WERI-Rb-1 (cell line): ENCODE measurements around the gene DBNL.

Source experiments
- DNase-seq: peaks from one replicate; pipeline ENCODE4 v3.0.0-alpha.2; 2020
- H3K27ac ChIP-seq: fragments of 250-450 bp; sonication (Bioruptor Pico); 2 replicates; pipeline ENCODE4 v1.5.1; 2020; ENCODE audit warnings: mild to moderate bottlenecking, moderate library complexity
- H3K27me3 ChIP-seq: fragments of 250-450 bp; sonication (Bioruptor Pico); 2 replicates; pipeline ENCODE4 v1.5.1; 2021; ENCODE audit warnings: mild to moderate bottlenecking, low read depth, moderate library complexity; ENCODE audit not compliant: insufficient read depth, severe bottlenecking
- H3K36me3 ChIP-seq: fragments of 250-450 bp; sonication (Bioruptor Pico); 2 replicates; pipeline ENCODE4 v1.5.1; 2020; ENCODE audit warnings: mild to moderate bottlenecking, moderate library complexity
- H3K4me3 ChIP-seq: 2 replicates; pipeline ENCODE4 v1.5.1; 2011; ENCODE audit warnings: low read depth, mild to moderate bottlenecking, control low read depth, low read length
- H3K9me3 ChIP-seq: fragments of 250-450 bp; sonication (Bioruptor Pico); 2 replicates; pipeline ENCODE4 v1.5.1; 2021; ENCODE audit warnings: mild to moderate bottlenecking, moderate library complexity; ENCODE audit not compliant: severe bottlenecking
- TF ChIP-seq, protein P1 (sequence below): IDR thresholded peaks from 2 replicates; pipeline ENCODE4 v1.5.1; 2011; ENCODE audit warnings: low read depth, mild to moderate bottlenecking, control low read depth, inconsistent platforms, low read length

DBNL gene

DNA sequence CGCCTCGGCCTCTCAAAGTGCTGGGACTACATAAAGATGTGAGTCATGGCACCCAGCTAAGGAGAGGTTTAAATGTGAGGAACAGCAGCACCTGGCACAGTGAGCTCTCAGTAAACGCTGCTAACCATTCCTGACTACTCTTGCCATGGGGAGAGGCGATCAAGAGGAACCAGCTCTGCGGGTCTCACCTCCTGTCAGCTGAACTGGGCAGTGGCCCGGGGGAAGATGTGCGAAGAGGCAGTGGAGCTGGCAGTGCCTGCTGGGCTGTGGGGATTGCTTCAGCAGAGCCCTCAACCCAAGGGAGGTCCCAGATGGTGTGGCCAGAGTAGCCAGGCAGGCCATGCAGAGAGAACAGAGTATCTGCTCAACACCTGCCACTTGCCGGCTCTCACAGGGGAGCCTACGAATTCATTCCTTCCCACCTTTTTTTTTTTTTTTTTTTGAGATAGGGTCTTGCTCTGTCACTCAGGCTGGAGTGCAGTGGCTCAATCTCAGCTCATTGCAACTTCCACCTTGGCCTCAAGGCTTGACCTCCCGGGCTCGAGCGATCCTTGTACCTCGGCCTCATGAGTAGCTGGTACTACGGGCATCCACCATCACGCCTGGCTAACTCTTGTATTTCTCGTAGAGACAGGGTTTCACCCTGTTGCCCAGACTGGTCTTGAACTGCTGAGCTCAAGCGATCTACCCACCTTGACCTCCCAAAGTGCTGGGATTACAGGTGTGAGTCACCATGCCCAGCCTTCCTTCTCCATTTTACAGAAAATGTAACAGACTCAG, 31.0 kb downstream of the DBNL start:
- Histone ChIP-seq H3K27ac (no peak overlapping the region), H3K27me3 (no peaks in the 10 kb centered on the region), H3K9me3 (no peaks in the 10 kb centered on the region), H3K4me3 (no peak overlapping the region), H3K36me3 (peaks cover 57% of the 10 kb centered on the region)
- DNase-seq = no peak
- TF ChIP-seq, protein P1, sequence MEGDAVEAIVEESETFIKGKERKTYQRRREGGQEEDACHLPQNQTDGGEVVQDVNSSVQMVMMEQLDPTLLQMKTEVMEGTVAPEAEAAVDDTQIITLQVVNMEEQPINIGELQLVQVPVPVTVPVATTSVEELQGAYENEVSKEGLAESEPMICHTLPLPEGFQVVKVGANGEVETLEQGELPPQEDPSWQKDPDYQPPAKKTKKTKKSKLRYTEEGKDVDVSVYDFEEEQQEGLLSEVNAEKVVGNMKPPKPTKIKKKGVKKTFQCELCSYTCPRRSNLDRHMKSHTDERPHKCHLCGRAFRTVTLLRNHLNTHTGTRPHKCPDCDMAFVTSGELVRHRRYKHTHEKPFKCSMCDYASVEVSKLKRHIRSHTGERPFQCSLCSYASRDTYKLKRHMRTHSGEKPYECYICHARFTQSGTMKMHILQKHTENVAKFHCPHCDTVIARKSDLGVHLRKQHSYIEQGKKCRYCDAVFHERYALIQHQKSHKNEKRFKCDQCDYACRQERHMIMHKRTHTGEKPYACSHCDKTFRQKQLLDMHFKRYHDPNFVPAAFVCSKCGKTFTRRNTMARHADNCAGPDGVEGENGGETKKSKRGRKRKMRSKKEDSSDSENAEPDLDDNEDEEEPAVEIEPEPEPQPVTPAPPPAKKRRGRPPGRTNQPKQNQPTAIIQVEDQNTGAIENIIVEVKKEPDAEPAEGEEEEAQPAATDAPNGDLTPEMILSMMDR = no peak

DNA sequence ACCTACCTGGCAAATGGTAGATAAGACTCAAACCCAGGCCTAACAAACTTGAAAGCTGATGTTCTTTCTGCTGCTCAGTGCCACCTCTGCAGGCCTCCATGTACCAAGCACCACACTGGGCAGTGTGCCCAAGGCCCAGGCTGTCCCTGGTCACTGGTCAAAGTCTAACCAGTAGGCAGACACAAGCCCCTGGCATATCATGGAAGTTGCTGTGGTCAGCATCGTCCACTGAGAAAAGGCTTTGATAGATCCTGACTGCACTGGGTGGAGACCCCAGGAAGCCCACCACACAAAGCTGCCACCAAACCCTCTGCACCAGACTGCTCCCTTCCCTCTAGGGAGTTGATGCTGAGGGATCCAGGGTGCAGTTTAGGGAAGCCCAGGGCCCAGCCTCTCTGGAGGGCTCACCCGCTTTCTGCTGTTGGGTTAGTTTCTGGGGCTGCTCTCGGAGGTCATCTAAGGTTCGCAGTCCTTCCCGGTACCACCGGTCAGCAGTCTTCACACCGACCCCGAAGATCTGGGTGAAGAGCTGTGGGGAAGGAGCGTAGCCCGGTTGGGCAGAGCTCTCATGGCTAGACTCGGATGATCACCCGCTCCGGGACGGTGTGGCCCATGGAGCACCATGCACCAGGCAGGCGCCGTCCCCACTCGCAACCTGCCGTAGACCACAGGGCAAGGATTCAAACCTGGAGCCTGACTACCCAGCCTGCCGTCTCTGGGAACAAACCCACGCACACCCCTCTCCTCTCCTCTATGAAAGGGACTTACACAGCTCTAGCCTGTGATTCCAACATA, 31.8 kb downstream of the DBNL start:
- peaks cover 58% of the 10 kb centered on the region for H3K36me3 ChIP-seq
- no peak overlapping the region for H3K4me3 ChIP-seq
- H3K9me3 ChIP-seq = no peaks in the 10 kb centered on the region
- no peak overlapping the region for H3K27ac ChIP-seq
- DNase-seq = no peak
- H3K27me3 ChIP-seq = no peaks in the 10 kb centered on the region
- TF ChIP-seq, protein P1 = no peak

GRCh38 chr7:44077061-44077460, 32.6 kb downstream of the DBNL start:
- no peak for DNase-seq
- Histone ChIP-seq H3K9me3 (no peaks in the 10 kb centered on the region), H3K4me3 (no peak overlapping the region), H3K27me3 (no peaks in the 10 kb centered on the region), H3K36me3 (peaks cover 58% of the 10 kb centered on the region), H3K27ac (no peak overlapping the region)
- TF ChIP-seq, protein P1 = no peak

- TF ChIP-seq, protein P1 = no peak
- Histone ChIP-seq H3K27me3 (no peaks in the 10 kb centered on the region), H3K27ac (no peak overlapping the region), H3K36me3 (peaks cover 56% of the 10 kb centered on the region), H3K9me3 (no peaks in the 10 kb centered on the region), H3K4me3 (no peak overlapping the region)
- no peak for DNase-seq
Observed at GRCh38 chr7:44077681-44078091, 33.2 kb downstream of the DBNL start.

DNA sequence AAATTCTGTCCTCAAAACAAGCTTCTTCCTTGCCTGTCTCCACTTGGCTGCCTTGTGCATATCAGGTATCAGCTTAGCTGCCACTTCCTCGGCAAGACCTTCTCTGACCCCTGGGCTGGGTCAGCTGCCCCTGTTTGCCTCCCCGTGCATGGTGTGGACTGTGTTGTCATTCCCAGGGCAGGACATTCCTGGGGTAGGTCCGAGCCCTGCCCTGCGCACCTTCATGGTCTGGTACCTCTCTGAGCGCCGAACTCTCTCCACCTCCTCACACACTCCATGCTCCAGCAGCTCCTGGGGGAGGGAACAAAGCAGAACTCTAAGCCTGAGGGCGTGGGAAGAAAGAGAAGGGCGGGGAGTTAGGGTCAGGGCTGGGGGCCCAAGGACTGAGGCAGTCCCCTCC, 34.0 kb downstream of the DBNL start:
- peaks cover 48% of the 10 kb centered on the region for H3K36me3 ChIP-seq
- no peaks in the 10 kb centered on the region for H3K27me3 ChIP-seq
- no peak overlapping the region for H3K4me3 ChIP-seq
- no peak overlapping the region for H3K27ac ChIP-seq
- H3K9me3 ChIP-seq = no peaks in the 10 kb centered on the region
- DNase-seq = peak; percentile 31
- TF ChIP-seq, protein P1 = no peak
